ENCODE results near the gene AGR3.

The AGR3 gene

DNA sequence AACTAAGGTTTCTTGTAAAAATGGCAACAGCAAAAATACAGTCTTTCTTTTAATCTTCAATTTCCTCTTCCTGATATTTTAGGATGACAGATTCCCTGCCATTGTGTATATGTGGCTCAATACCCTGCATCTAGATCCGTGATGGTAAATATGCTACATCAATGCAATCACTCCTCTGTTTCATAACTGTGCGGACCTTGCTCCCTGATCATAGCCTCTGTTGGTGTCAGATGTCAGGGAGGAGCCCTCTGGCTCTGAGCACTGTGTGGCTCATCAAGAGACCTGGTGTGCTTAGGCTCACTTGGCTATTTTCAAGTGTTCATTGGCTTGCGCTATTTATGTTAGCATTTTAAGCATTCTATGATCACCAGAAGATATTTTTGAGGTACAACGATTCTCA, 33.0 kb upstream of the AGR3 start:
- no peak overlapping the region for H3K4me3 ChIP-seq (ENCODE audit: low read depth, low read length)
- TF ChIP-seq, protein P1, sequence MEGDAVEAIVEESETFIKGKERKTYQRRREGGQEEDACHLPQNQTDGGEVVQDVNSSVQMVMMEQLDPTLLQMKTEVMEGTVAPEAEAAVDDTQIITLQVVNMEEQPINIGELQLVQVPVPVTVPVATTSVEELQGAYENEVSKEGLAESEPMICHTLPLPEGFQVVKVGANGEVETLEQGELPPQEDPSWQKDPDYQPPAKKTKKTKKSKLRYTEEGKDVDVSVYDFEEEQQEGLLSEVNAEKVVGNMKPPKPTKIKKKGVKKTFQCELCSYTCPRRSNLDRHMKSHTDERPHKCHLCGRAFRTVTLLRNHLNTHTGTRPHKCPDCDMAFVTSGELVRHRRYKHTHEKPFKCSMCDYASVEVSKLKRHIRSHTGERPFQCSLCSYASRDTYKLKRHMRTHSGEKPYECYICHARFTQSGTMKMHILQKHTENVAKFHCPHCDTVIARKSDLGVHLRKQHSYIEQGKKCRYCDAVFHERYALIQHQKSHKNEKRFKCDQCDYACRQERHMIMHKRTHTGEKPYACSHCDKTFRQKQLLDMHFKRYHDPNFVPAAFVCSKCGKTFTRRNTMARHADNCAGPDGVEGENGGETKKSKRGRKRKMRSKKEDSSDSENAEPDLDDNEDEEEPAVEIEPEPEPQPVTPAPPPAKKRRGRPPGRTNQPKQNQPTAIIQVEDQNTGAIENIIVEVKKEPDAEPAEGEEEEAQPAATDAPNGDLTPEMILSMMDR (IDR thresholded peaks at IDR 0.05; ENCODE audit: low read depth, low read length), result no peak

DNA sequence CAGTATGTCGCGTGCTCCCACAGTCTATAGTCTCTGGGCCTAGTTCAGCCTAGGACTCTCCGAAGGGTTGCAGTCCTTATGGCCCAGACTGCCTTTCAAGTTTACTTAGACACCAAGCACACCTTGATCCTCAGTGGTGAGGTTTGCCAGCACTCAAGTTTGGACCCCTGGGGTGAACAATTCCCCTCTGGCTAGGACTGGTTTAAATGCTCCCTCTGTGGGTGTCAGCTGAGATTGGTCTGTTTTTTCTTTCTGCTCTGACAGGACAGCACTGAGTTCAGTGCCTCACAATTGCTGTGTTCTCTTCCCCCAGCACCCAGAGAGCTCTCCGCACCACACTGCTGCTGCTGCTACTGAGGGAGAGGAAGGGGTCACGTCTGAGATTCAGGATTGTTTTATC, 31.9 kb upstream of the AGR3 start:
- no peak overlapping the region for H3K4me3 ChIP-seq (ENCODE audit: low read depth, low read length)
- TF ChIP-seq, protein P1 (IDR thresholded peaks at IDR 0.05; ENCODE audit: low read depth, low read length), result no peak

- no peak overlapping the region for H3K4me3 ChIP-seq (ENCODE audit: low read depth, low read length)
- TF ChIP-seq, protein P1 (IDR thresholded peaks at IDR 0.05; ENCODE audit: low read depth, low read length), result no peak
Measured at GRCh38 chr7:16912540-16912939, 30.8 kb upstream of the AGR3 start.

GRCh38 chr7:16908561-16908960, 26.8 kb upstream of the AGR3 start:
- TF ChIP-seq, protein P1 (IDR thresholded peaks at IDR 0.05; ENCODE audit: low read depth, low read length), result no peak
- no peak overlapping the region for H3K4me3 ChIP-seq (ENCODE audit: low read depth, low read length)

DNA sequence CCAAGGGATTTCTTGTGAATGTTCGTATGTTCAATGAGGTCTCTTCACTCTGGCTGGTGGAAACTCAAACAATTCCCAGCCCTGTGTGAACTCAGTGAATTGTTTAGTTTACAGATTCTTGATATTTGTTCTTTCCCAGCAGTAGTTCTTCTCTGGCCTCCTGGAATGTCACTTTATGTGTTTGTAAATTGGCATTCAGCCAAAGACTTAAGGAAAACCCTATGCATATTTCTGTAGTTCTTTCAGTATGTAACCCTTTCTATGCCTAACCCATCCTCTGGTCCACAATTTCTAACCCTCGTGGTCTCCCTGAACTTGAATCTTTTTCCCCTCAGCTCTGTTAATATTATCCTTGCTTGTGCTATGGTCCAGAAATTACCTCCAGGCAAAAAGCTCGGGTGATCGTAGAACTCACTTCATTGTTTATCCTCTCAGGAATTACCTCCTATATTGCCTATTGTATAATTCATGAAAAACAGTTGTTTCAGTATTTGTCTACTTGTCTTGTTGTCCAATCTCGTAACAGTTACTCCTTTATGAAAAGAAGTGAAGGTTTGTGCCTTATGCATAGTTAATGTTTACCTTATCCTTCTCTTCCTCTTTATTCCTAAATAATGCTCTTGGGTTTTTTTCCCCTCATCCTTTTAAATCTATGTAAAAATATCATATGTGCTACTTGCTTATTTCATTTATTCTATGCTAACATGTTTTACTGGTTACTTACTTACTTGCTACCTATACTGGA, 23.7 kb upstream of the AGR3 start:
- no peak overlapping the region for H3K4me3 ChIP-seq (ENCODE audit: low read depth, low read length)
- TF ChIP-seq, protein P1 (IDR thresholded peaks at IDR 0.05; ENCODE audit: low read depth, low read length), result no peak

GRCh38 chr7:16904076-16904475, 22.3 kb upstream of the AGR3 start:
- TF ChIP-seq, protein P1 (IDR thresholded peaks at IDR 0.05; ENCODE audit: low read depth, low read length), result no peak
- H3K4me3 ChIP-seq (ENCODE audit: low read depth, low read length), result no peak overlapping the region

DNA sequence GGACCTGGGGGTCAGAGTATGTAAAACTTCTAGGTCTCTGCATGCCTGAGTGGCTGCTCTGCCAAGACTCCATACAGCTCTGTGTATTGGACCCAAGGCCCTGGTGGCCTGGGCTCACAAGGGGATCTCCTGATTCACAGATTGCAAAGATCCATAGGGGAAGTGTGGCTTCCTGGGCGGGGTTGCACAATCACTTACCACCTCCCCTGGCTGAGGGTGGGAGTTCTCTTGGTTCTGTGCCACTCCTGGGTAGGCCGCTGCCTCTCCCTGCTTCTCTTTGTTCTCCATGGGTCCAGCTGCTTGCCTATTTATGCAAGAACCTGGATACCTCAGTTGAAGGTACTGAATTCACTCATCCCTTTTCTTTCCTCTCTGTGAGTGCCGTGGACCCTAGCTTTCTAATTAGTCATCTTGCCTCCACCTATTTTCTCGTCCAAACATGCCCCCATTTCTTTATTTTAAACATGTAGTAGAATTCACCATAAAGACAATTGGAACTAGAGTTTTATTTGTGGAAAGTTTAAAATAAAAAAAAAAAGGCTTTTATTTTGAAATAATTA, 18.5 kb upstream of the AGR3 start:
- no peak overlapping the region for H3K4me3 ChIP-seq (ENCODE audit: low read depth, low read length)
- TF ChIP-seq, protein P1 (IDR thresholded peaks at IDR 0.05; ENCODE audit: low read depth, low read length), result no peak

Measured in WI38 (cell line).